Right lobe of liver (tissue), 4 donors: ENCODE data around the gene GNL2.

ENCODE experiments used
- CTCF ChIP-seq, 4 donors: fragments of 200-600 bp in 3 of 4; fragments of 450-650 bp in 1 of 4; IDR thresholded peaks; one replicate each; pipeline versions ENCODE4 v1.5.1 to v1.8.0; 2016 to 2022; ENCODE audit warnings: antibody characterized with exemption in 4 of 4, mild to moderate bottlenecking in 2 of 4
- POLR2A ChIP-seq: fragments of 450-650 bp; IDR thresholded peaks from one replicate; pipeline ENCODE4 v1.6.1; 2017; ENCODE audit warnings: antibody characterized with exemption, mild to moderate bottlenecking
- donor health status: DM: no; HTN: no; CAD: no.
- donor health status: DM: no; HTN: no; CAD: no.
- donor health status: DM: no; HTN: yes; CAD: no.

GRCh38 chr1:37631036-37631435, 35.3 kb upstream of the GNL2 start:
- no peak for TF ChIP-seq POLR2A
- no peak for TF ChIP-seq CTCF (IDR thresholded peaks at IDR 0.05)
